NCI-H446 treated with DMSO at 0.1 percent for 48 hours (cell line): Measurements from ENCODE around the gene HOXC12.
A peak's percentile ranks its signal among the peaks of the same experiment; 100 is the strongest.

Experiments
- DNase-seq: peaks from one replicate; lab custom pipeline; 2025; lab: John Stamatoyannopoulos, UW

HOXC12 gene

GRCh38 chr12:53996240-53997203, 41.8 kb downstream of the HOXC12 start:
- no peak for DNase-seq

- no peak for DNase-seq
Measured at GRCh38 chr12:53997204-53998109, 42.8 kb downstream of the HOXC12 start.

- no peak for DNase-seq
Measured at GRCh38 chr12:53998110-53998899, 43.6 kb downstream of the HOXC12 start.

GRCh38 chr12:53998900-53999236, 44.2 kb downstream of the HOXC12 start:
- no peak for DNase-seq

- DNase-seq = peak; percentile 28
Measured at GRCh38 chr12:53999559-54000115, 44.9 kb downstream of the HOXC12 start.

- DNase-seq = no peak
Measured at GRCh38 chr12:54000116-54001114, 45.7 kb downstream of the HOXC12 start, which contains the start of gene HOXC9. TSS of gene HOXC9 (plus strand) at chr12:54000161. CDS start at chr12:54000189, 28 bp downstream.

- no peak for DNase-seq
Measured at GRCh38 chr12:54001283-54002187, 46.8 kb downstream of the HOXC12 start.

- no peak for DNase-seq
Measured at GRCh38 chr12:54002278-54002914, 47.7 kb downstream of the HOXC12 start.

GRCh38 chr12:54002915-54003389, 48.2 kb downstream of the HOXC12 start:
- DNase-seq = no peak

GRCh38 chr12:54003625-54004024, 48.9 kb downstream of the HOXC12 start:
- no peak for DNase-seq

GRCh38 chr12:54004063-54004840, 49.5 kb downstream of the HOXC12 start:
- DNase-seq = no peak

- no peak for DNase-seq
Measured at GRCh38 chr12:54004841-54005530, 50.3 kb downstream of the HOXC12 start.

- no peak for DNase-seq
Measured at GRCh38 chr12:54005531-54005852, 50.8 kb downstream of the HOXC12 start.

- DNase-seq = no peak
Measured at GRCh38 chr12:54005853-54006558, 51.3 kb downstream of the HOXC12 start.

GRCh38 chr12:54006559-54007220, 52.0 kb downstream of the HOXC12 start:
- no peak for DNase-seq
